ENCODE results near the gene GPR27.

DNA sequence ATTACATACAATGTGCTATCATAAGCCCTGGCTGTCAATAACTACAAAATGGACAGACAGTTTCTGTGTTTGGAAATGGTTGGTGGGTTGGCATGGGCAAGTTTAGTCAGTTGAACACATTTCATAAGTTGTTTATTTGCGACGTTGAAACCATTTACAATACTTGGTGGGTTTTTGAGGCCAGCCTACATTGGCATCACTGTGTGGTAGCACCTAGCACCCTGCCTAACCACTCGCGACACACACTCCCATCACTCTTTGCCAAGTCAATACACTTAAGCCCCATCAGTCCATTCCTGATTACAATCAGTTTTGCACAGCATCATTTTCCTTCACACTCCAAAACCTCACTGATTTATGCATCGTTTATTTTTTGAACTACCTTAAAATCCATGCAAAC is 17.5 kb downstream of the GPR27 start:
- no peak for TF ChIP-seq POLR2A (IDR thresholded peaks at IDR 0.05)
- TF ChIP-seq, protein P1, sequence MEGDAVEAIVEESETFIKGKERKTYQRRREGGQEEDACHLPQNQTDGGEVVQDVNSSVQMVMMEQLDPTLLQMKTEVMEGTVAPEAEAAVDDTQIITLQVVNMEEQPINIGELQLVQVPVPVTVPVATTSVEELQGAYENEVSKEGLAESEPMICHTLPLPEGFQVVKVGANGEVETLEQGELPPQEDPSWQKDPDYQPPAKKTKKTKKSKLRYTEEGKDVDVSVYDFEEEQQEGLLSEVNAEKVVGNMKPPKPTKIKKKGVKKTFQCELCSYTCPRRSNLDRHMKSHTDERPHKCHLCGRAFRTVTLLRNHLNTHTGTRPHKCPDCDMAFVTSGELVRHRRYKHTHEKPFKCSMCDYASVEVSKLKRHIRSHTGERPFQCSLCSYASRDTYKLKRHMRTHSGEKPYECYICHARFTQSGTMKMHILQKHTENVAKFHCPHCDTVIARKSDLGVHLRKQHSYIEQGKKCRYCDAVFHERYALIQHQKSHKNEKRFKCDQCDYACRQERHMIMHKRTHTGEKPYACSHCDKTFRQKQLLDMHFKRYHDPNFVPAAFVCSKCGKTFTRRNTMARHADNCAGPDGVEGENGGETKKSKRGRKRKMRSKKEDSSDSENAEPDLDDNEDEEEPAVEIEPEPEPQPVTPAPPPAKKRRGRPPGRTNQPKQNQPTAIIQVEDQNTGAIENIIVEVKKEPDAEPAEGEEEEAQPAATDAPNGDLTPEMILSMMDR (IDR thresholded peaks at IDR 0.05) = no peak
